KMS-11 (cell line): Measurements from ENCODE around the gene TLR4.

Source experiments
- H2AFZ ChIP-seq: fragments of 200-600 bp; sonication (generic); 2 replicates; pipeline ENCODE4 v1.6.1; 2016; ENCODE audit warnings: antibody characterized with exemption, mixed run types, low read depth
- H3K27ac ChIP-seq: fragments of 200-600 bp; sonication (generic); 2 replicates; pipeline ENCODE4 v1.6.1; 2016; ENCODE audit warnings: mild to moderate bottlenecking, mixed run types
- H3K27me3 ChIP-seq: fragments of 200-600 bp; sonication (generic); 2 replicates; pipeline ENCODE4 v1.6.1; 2017; ENCODE audit warnings: mild to moderate bottlenecking, low read depth, mixed run types, moderate library complexity; ENCODE audit not compliant: insufficient read depth
- H3K36me3 ChIP-seq: fragments of 200-600 bp; sonication (generic); 2 replicates; pipeline ENCODE4 v1.6.1; 2017; ENCODE audit warnings: mild to moderate bottlenecking, mixed run types; ENCODE audit not compliant: insufficient read depth
- H3K4me1 ChIP-seq: fragments of 200-600 bp; sonication (generic); 2 replicates; pipeline ENCODE4 v1.6.1; 2016; ENCODE audit warnings: mild to moderate bottlenecking, low read depth, mixed run types; ENCODE audit not compliant: poor library complexity, severe bottlenecking
- H3K4me2 ChIP-seq: fragments of 200-600 bp; sonication (generic); 2 replicates; pipeline ENCODE4 v1.7.0; 2016; ENCODE audit warnings: mild to moderate bottlenecking, mixed run types
- H3K4me3 ChIP-seq: fragments of 200-600 bp; sonication (generic); IDR thresholded peaks from 2 replicates; pipeline ENCODE4 v1.6.1; 2017; ENCODE audit warnings: low read depth, low read length, mixed read lengths; ENCODE audit not compliant: insufficient read depth
- H3K79me2 ChIP-seq: fragments of 200-600 bp; sonication (generic); 2 replicates; pipeline ENCODE4 v1.6.1; 2016; ENCODE audit warnings: low read depth, mixed run types; ENCODE audit not compliant: insufficient read depth
- H3K9ac ChIP-seq: fragments of 200-600 bp; sonication (generic); 2 replicates; pipeline ENCODE4 v1.6.1; 2016; ENCODE audit warnings: mild to moderate bottlenecking, mixed run types
- H4K20me1 ChIP-seq: fragments of 200-600 bp; sonication (generic); 2 replicates; pipeline ENCODE4 v1.6.1; 2016; ENCODE audit warnings: mild to moderate bottlenecking, mixed run types; ENCODE audit not compliant: insufficient read depth
- CTCF ChIP-seq: fragments of 200-600 bp; sonication (generic); conservative IDR thresholded peaks from 2 replicates; pipeline ENCODE4 v1.6.1; 2017; ENCODE audit warnings: low read depth, mild to moderate bottlenecking, antibody characterized with exemption, low read length, moderate library complexity, mixed read lengths

The TLR4 gene

GRCh38 chr9:117772960-117773359 lies 68.8 kb downstream of the TLR4 start:
- H3K4me1 ChIP-seq, result peaks cover 3% of the 10 kb centered on the region
- no peak overlapping the region for H3K4me3 ChIP-seq
- no peak overlapping the region for H3K27ac ChIP-seq
- no peaks in the 10 kb centered on the region for H3K27me3 ChIP-seq
- H3K79me2 ChIP-seq, result no peaks in the 10 kb centered on the region
- H3K36me3 ChIP-seq, result no peaks in the 10 kb centered on the region
- no peak overlapping the region for H3K9ac ChIP-seq
- H3K4me2 ChIP-seq, result no peak overlapping the region
- H4K20me1 ChIP-seq, result no peaks in the 10 kb centered on the region
- TF ChIP-seq CTCF, result no peak
- H2AFZ ChIP-seq, result no peak overlapping the region
